HG02938 (cell line): ENCODE measurements around the gene UGT2B11.
"Not testable (repeated sequence)": the region's sequence is repeated elsewhere in the genome, so short reads cannot be mapped to it uniquely, and the experiment has no call there.

Experiments used
- ATAC-seq: cut with Tn5 transposase; IDR thresholded peaks from one replicate; pipeline ENCODE4 v1.9.1; 2021; ENCODE audit warnings: mild to moderate bottlenecking, moderate library complexity; ENCODE audit not compliant: unreplicated experiment

UGT2B11 gene

GRCh38 chr4:69214716-69215115 lies at the start of gene UGT2B11:
Gene UGT2B11 (minus strand): TSS chr4:69214748. CDS start chr4:69214722, 26 bp downstream.
- no peak for ATAC-seq

DNA sequence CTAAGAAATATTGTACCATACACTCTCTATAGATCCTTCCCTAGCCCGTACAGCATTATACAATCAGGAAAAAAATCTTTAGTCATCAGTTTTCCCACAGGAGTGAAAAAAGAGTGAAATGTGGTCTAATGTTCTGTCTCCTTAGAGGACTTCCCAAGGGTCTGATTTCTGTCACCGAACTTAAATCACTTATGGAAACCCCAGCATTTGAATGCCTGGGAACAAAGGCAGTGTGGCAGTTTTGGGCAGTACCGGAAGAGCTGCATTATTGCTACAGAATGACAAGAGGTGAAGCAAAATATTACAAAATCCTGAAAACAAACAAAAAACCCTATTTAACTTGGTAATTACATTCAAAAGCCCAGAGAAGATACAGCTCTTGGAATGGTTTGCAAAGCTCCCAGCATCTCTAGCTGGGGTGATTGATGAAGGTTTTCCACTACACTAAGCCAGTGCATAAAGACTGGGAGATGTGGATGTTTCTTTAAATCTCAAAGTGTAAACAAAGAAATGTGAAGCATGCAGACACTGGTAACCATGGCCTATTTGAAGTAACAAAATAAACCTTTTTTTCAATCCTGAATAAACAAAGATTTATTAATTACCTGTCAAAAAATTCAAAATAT lies 38.7 kb upstream of the UGT2B11 start:
- ATAC-seq = not testable (repeated sequence)

GRCh38 chr4:69250884-69251283 lies 36.3 kb upstream of the UGT2B11 start:
- not testable (repeated sequence) for ATAC-seq

DNA sequence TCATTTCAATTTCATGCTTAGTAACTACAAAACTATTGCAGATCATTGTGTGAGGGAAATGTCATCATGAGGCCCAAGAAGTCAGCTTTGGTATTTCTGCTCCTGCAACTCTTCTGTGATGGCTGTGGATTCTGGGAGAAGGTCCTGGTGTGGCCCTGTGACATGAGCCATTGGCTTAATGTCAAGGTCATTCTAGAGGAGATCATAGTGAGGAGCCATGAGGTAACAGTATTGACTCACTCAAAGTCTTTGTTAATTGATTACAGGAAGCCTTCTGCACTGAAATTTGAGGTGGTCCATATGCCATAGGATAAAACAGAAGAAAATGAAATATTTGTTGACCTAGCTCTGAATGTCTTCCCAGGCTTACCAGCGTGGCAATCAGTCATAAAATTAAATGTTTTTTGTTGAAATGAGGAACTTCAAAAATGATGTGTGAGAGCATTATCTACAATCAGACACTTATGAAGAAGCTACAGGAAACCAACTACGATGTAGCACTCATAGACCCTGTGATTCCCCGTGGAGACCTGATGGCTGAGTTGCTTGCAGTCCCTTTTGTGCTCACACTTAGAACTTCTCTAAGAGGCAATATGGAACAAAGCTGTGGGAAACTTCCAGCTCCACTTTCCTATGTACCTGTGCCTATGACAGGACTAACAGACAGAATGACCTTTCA lies 28.2 kb upstream of the UGT2B11 start:
- ATAC-seq = not testable (repeated sequence)

GRCh38 chr4:69241746-69242145 lies 27.2 kb upstream of the UGT2B11 start:
- not testable (repeated sequence) for ATAC-seq

DNA sequence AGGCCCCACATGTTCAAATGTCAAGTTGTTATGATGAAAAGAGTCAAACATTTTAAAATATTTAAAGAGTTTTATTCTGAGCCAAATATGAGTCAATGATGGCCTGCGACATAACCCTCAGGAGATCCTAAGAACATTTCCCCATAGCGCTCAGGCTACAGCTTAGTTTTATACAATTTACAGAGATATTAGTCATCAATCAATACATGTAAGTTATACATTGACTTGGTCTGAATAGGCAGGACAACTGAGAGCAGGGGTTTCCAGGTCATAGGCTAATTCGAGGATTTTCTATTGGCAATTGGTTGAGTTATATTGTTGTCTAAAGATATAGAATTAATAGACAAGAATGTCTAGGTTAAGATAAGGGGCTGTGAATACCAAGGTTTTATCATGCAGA lies 26.2 kb upstream of the UGT2B11 start:
- not testable (repeated sequence) for ATAC-seq

DNA sequence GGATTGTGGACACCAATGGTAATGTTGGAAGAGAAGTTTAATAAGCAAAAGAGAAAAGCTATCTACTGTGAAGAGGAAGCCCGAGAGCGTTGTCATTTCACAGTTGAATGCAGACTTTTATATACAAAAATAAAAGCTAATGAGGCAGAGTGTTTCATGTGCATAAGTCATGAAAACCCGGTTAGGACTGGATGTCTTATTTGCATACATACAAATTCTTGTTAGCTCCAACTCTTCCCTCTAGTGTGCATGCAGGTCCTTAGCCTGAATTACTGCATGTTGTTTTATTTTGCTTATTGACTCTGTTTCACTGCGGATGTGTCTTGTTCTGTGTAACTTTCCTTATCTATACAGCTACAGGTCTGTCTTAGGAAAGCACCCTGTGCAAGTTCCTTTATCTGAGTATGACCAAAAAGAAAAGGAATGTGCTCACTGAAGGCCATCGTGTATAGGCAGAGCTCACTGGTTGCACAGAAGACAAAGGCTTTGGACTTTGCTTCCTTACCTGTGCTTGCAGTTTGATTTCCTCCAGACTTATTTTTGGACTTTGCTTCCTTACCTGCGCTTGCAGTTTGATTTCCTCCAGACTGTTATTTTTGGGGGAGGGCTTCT lies 25.1 kb upstream of the UGT2B11 start:
- no peak for ATAC-seq

DNA sequence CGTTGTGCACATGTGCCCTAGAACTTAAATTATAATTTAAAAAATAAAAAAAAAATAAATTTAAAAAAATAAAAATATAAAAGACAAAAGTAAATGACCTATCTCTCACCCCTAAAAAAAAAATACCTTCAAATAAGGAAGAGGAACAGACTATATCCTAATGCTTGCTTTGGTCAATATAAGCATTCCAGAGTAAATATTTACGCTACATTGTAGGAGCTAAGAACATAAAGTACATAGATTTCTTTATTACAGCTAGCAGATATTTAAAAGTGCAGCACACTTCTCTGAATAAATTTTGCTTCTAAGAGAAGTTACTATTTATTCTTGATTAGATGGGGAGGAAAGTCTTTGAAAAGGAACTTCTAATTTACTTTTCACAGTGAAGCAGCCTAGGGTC lies 24.5 kb upstream of the UGT2B11 start:
- ATAC-seq = no peak

DNA sequence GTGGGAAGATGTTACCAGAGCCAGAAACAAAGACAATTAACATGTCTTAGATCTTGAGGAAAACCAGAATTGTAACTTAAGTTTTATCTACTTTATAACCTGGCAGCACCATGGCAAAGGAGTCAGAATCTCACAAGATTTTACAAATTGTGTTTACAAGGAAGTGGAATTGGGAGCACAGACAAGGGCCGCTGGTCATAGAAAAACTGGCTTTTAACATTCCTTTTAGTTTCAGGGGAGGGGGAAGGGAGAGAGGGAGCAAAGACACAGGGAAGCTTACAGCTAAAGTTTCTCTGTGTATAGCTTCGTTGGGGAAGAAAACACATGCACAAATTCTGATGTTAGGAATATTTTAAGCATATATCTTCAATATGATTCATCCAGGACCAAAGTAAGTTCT lies 10.3 kb upstream of the UGT2B11 start:
- no peak for ATAC-seq

DNA sequence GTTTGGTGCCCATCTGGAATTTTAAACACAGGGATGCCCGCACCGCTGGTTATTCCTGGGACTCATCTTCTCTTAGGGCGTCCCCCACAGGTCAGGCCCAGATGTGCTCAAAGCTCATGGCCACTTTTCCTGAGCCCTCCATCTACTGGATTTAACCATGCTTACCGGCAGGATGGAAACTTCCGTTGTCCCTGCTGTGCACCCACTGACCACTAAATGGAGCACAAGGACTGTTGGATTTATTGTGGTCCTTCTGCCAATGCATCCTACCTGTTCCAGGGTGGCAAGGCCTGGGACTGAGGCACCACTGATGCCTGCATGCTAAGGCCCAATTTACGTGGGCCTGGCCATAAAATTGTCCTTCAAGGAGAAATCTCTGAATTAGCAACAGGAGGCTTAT lies 8.7 kb upstream of the UGT2B11 start:
- not testable (repeated sequence) for ATAC-seq

- ATAC-seq = not testable (repeated sequence)
Measured at GRCh38 chr4:69218491-69218890, 3.9 kb upstream of the UGT2B11 start.

DNA sequence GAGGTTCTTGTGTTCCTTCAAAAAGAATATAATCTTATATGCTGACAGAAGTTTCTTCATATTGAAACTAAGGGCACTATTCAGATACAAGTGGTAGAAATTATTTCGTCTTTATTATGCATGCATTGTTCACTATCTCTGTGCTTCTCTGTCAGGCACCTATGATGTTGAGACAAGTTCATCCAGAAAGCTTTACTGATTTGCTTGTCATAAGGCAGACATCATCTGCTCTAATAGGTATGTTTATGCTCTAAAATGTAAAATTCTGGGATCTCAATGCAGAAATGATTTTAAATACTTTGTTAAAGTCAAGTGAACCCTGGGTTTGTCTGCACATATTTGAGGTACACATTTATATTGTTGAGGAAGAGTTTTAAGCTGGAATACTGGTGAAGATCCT lies 3.6 kb downstream of the UGT2B11 start:
- no peak for ATAC-seq

GRCh38 chr4:69198506-69198905 lies 16.0 kb downstream of the UGT2B11 start:
- ATAC-seq = not testable (repeated sequence)

GRCh38 chr4:69196209-69196965 lies 18.2 kb downstream of the UGT2B11 start:
- no peak for ATAC-seq

- no peak for ATAC-seq
Measured at GRCh38 chr4:69194166-69194565, 20.4 kb downstream of the UGT2B11 start.

- not testable (repeated sequence) for ATAC-seq
Measured at GRCh38 chr4:69191905-69192304, 22.6 kb downstream of the UGT2B11 start.

DNA sequence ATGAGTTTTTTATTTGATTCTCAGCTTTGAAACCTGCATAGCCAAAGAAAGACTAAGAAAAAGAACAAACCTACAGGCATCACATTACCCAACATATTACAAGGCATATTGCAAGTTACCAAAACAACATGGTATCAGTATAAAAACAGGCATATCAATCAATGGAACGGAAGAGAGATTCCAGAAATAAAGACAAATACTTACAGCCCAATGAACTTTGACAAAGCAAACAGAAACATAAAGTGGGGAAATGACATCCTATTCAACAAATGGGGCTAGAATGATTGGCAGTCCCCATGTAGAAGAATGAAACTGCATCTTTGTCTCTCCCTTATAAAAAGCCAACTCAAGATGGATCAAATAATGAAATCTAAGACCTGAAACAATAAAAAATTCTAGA lies 23.9 kb downstream of the UGT2B11 start:
- not testable (repeated sequence) for ATAC-seq

- ATAC-seq = not testable (repeated sequence)
Measured at GRCh38 chr4:69181519-69182169, 32.9 kb downstream of the UGT2B11 start.

DNA sequence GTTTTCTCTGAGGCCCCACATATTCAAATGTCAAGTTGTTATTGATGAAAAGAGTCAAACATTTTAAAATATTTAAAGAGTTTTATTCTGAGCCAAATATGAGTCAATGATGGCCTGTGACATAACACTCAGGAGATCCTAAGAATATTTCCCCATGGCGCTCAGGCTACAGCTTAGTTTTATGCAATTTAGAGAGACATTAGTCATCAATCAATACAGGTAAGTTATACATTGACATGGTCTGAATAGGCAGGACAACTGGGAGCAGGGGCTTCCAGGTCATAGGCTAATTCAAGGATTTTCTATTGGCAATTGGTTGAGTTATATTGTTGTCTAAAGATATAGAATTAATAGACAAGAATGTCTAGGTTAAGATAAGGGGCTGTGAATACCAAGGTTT lies 34.7 kb downstream of the UGT2B11 start:
- not testable (repeated sequence) for ATAC-seq

DNA sequence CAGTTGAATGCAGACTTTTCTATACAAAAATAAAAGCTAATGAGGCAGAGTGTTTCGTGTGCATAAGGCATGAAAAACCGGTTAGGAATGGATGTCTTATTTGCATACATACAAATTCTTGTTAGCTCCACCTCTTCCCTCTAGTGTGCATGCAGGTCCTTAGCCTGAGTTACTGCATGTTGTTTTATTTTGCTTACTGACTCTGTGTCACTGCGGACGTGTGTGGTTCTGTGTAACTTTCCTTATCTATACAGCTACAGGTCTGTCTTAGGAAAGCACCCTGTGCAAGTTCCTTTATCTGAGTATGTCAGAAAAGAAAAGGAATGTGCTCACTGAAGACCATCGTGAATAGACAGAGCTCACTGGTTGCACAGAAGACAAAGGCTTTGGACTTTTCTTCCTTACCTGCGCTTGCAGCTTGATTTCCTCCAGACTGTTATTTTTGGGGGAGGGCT lies 35.8 kb downstream of the UGT2B11 start:
- not testable (repeated sequence) for ATAC-seq
